Measurements from ENCODE around the gene XPO4. TPM values are rescaled to one million over a fixed set of nuclear protein-coding genes. Genes with fewer than 3 reads are reported as not detected.
A peak's percentile ranks its signal among the peaks of the same experiment; 100 is the strongest.
"Not testable (repeated sequence)": the region's sequence is repeated elsewhere in the genome, so short reads cannot be mapped to it uniquely, and the experiment has no call there.

The XPO4 gene
- total RNA-seq, 2 donors from 2014 or later, result 20.8 to 26.8 TPM

DNA sequence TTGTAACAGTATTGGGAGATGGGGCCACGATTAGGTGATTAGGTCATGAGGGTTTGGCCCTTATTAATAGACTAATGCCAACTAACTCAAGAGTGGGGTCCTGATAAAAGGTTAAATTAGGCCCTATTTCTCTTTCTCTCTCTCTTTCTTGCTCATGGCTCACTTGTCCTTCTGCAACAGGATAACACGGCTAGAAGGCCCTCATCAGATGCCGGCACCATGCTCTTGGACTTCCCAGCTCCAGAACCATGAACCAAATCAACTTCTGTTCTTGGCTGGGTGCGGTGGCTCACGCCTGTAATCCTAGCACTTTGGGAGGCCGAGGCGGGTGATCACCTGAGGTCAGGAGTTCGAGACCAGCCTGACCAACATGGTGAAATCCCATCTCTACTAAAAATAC is 28.1 kb downstream of the XPO4 start:
- ATAC-seq (replicated peaks in 1 of 2), result not testable (repeated sequence)
- peaks cover 34% of the 10 kb centered on the region for H3K4me1 Mint-ChIP-seq (ENCODE audit: low read depth)

GRCh38 chr13:20873348-20873747 is 29.2 kb downstream of the XPO4 start:
- Mint-ChIP-seq H3K27ac (no peak overlapping the region), H3K9me3 (peaks cover 4 to 7% of the 10 kb centered on the region in 2 donors), H3K36me3 (ENCODE audit: insufficient read depth in 2 of 2) (peaks cover 0 to 11% of the 10 kb centered on the region in 2 donors), H3K4me1 (ENCODE audit: low read depth) (peaks cover 27% of the 10 kb centered on the region), H3K27me3 (ENCODE audit: low read depth) (no peaks in the 10 kb centered on the region), H3K4me3 (no peak overlapping the region)
- ATAC-seq (replicated peaks in 1 of 2) (no peak), DNase-seq (no peak)

More for the DNA sequence above, 28.1 kb downstream of the XPO4 start:
- not testable (repeated sequence) for H3K27ac Mint-ChIP-seq; H3K27me3 Mint-ChIP-seq (ENCODE audit: low read depth); DNase-seq; H3K4me3 Mint-ChIP-seq; H3K9me3 Mint-ChIP-seq
- peaks cover 0 to 14% of the 10 kb centered on the region in 2 donors for H3K36me3 Mint-ChIP-seq (ENCODE audit: insufficient read depth in 2 of 2)

DNA sequence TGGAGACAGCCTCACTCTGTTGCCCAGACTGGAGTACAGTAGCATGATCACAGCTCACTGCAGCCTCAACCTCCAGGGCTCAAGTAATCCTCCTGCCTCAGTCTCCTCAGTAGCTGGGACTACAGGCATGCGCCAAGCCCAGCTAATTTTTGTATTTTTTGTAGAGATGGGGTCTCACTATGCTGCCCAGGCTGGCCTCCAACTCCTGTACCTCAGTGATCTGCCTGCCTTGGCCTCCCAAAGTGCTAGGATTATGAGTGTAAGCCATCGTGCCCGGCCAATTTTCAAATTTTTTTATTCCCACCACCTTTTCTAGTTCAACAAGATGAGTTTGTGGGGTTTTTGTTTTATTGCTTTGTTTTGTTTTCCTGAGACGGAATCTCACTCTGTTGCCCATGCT is 31.7 kb downstream of the XPO4 start:
- Mint-ChIP-seq H3K4me3 (no peak overlapping the region), H3K27ac (no peak overlapping the region), H3K4me1 (ENCODE audit: low read depth) (peaks cover 19% of the 10 kb centered on the region), H3K27me3 (ENCODE audit: low read depth) (no peaks in the 10 kb centered on the region), H3K9me3 (no peaks in the 10 kb centered on the region), H3K36me3 (ENCODE audit: insufficient read depth in 2 of 2) (peaks cover 0 to 4% of the 10 kb centered on the region in 2 donors)
- no peak for ATAC-seq (replicated peaks in 1 of 2)
- DNase-seq, result no peak

DNA sequence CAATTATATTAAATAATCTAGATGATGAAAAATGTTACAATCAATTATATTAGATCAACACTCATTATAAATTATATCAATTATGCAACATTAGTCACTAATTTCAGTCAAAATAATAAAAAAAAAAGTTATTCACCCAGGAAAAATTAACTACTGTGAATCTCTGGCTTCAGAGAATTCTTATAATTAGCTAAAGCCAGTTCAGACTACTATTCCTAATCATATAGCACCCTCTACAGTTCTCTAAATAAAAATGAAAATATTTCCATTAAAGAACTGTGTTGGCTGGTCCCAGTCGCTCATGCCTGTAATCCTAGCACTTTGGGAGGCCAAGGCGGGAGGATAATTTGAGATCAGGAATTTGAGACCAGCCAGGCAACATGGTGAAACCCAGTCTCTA is 33.0 kb downstream of the XPO4 start:
- no peak for ATAC-seq (replicated peaks in 1 of 2)
- Mint-ChIP-seq H3K9me3 (no peaks in the 10 kb centered on the region), H3K4me1 (ENCODE audit: low read depth) (peaks cover 19% of the 10 kb centered on the region), H3K27ac (no peak overlapping the region), H3K36me3 (ENCODE audit: insufficient read depth in 2 of 2) (peaks cover 0 to 4% of the 10 kb centered on the region in 2 donors), H3K27me3 (ENCODE audit: low read depth) (no peaks in the 10 kb centered on the region), H3K4me3 (no peak overlapping the region)
- DNase-seq, result no peak

- no peak for ATAC-seq (replicated peaks in 1 of 2)
- Mint-ChIP-seq H3K4me1 (ENCODE audit: low read depth) (peaks cover 18% of the 10 kb centered on the region), H3K4me3 (no peak overlapping the region), H3K9me3 (no peaks in the 10 kb centered on the region), H3K36me3 (ENCODE audit: insufficient read depth in 2 of 2) (peaks cover 0 to 4% of the 10 kb centered on the region in 2 donors), H3K27ac (no peak overlapping the region), H3K27me3 (ENCODE audit: low read depth) (no peaks in the 10 kb centered on the region)
- no peak for DNase-seq
These were observed 35.1 kb downstream of the XPO4 start for GRCh38 chr13:20867408-20867807.

DNA sequence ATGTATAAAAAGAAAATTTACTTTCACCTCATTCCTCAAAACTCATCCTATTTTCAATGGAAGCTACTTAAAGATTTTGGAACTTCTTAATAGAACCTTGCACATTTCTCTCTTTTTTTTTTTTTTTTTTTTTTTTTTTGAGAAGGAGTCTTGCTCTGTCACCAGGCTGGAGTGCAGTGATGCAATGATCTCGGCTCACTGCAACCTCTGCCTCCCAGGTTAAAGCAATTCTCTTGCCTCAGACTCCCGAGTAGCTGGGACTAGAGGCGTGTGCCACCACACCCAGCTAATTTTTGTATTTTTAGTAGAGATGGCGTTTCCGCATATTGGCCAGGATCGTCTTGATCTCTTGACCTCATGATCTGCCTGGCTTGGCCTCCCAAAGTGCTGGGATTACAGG is 40.9 kb downstream of the XPO4 start:
- H3K27me3 Mint-ChIP-seq (ENCODE audit: low read depth), result not testable (repeated sequence)

GRCh38 chr13:20860844-20861243 is 41.7 kb downstream of the XPO4 start:
- Mint-ChIP-seq H3K27ac (no peak overlapping the region), H3K9me3 (no peaks in the 10 kb centered on the region), H3K36me3 (ENCODE audit: insufficient read depth in 2 of 2) (peaks cover 2 to 11% of the 10 kb centered on the region in 2 donors), H3K27me3 (ENCODE audit: low read depth) (no peaks in the 10 kb centered on the region), H3K4me1 (ENCODE audit: low read depth) (peaks cover under 1% of the 10 kb centered on the region), H3K4me3 (no peak overlapping the region)
- no peak for ATAC-seq (replicated peaks in 1 of 2)
- no peak for DNase-seq

More for the DNA sequence above, 40.9 kb downstream of the XPO4 start:
- not testable (repeated sequence) for H3K9me3 Mint-ChIP-seq; ATAC-seq (replicated peaks in 1 of 2); H3K4me3 Mint-ChIP-seq; DNase-seq; H3K4me1 Mint-ChIP-seq (ENCODE audit: low read depth); H3K27ac Mint-ChIP-seq
- peaks cover 2 to 12% of the 10 kb centered on the region in 2 donors for H3K36me3 Mint-ChIP-seq (ENCODE audit: insufficient read depth in 2 of 2)

- no peaks in the 10 kb centered on the region for H3K4me1 Mint-ChIP-seq (ENCODE audit: low read depth)
- H3K9me3 Mint-ChIP-seq, result no peaks in the 10 kb centered on the region
- no peak overlapping the region for H3K4me3 Mint-ChIP-seq
- no peak overlapping the region for H3K27ac Mint-ChIP-seq
- no peaks in the 10 kb centered on the region for H3K27me3 Mint-ChIP-seq (ENCODE audit: low read depth)
- no peak for ATAC-seq (replicated peaks in 1 of 2)
- peaks cover 4 to 6% of the 10 kb centered on the region in 2 donors for H3K36me3 Mint-ChIP-seq (ENCODE audit: insufficient read depth in 2 of 2)
- DNase-seq, result no peak
These were observed 45.9 kb downstream of the XPO4 start for GRCh38 chr13:20856650-20857049.

GRCh38 chr13:20851844-20852402 is 50.6 kb downstream of the XPO4 start:
- Mint-ChIP-seq H3K27ac (no peak overlapping the region), H3K4me1 (ENCODE audit: low read depth) (no peaks in the 10 kb centered on the region), H3K27me3 (ENCODE audit: low read depth) (no peaks in the 10 kb centered on the region), H3K9me3 (no peaks in the 10 kb centered on the region), H3K36me3 (ENCODE audit: insufficient read depth in 2 of 2) (peaks cover 4 to 6% of the 10 kb centered on the region in 2 donors), H3K4me3 (no peak overlapping the region)
- no peak for DNase-seq
- no peak for ATAC-seq (replicated peaks in 1 of 2)

GRCh38 chr13:20848944-20849343 is 53.6 kb downstream of the XPO4 start:
- Mint-ChIP-seq H3K27ac (peak overlapping the region; percentile 37), H3K4me1 (ENCODE audit: low read depth) (no peaks in the 10 kb centered on the region), H3K27me3 (ENCODE audit: low read depth) (no peaks in the 10 kb centered on the region), H3K9me3 (no peaks in the 10 kb centered on the region), H3K4me3 (no peak overlapping the region), H3K36me3 (ENCODE audit: insufficient read depth in 2 of 2) (peaks cover under 1 to 3% of the 10 kb centered on the region in 2 donors)
- DNase-seq, result no peak
- no peak for ATAC-seq (replicated peaks in 1 of 2)

GRCh38 chr13:20848203-20848602 is 54.3 kb downstream of the XPO4 start:
- no peaks in the 10 kb centered on the region for H3K27me3 Mint-ChIP-seq (ENCODE audit: low read depth)
- H3K4me1 Mint-ChIP-seq (ENCODE audit: low read depth), result no peaks in the 10 kb centered on the region
- DNase-seq, result no peak
- H3K9me3 Mint-ChIP-seq, result no peaks in the 10 kb centered on the region
- H3K36me3 Mint-ChIP-seq (ENCODE audit: insufficient read depth in 2 of 2), result peaks cover 0 to 4% of the 10 kb centered on the region in 2 donors
- no peak for ATAC-seq (replicated peaks in 1 of 2)
- no peak overlapping the region for H3K4me3 Mint-ChIP-seq
- H3K27ac Mint-ChIP-seq, result no peak overlapping the region

DNA sequence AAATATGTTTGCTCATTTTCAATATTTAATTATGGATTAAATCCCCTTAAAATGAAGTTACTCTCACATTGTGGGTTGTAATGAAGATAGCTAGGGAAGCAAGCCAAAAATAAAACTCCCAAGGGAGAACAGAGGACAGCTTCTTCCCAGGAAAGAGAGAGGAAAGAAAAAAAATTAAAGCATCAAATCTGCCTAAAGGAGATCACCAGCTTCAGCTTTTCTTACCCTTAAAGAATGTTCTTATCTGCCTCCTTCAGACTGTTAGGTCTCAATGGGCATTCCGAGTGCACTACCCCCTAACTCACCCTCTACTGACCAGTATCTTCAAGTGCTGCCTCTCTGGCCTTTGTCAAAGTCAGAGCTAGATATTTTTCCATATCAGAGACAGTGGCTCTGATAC is 55.2 kb downstream of the XPO4 start:
- H3K9me3 Mint-ChIP-seq, result no peaks in the 10 kb centered on the region
- peaks cover 0 to 5% of the 10 kb centered on the region in 2 donors for H3K36me3 Mint-ChIP-seq (ENCODE audit: insufficient read depth in 2 of 2)
- no peaks in the 10 kb centered on the region for H3K27me3 Mint-ChIP-seq (ENCODE audit: low read depth)
- ATAC-seq (replicated peaks in 1 of 2), result no peak
- DNase-seq, result no peak
- no peaks in the 10 kb centered on the region for H3K4me1 Mint-ChIP-seq (ENCODE audit: low read depth)
- no peak overlapping the region for H3K27ac Mint-ChIP-seq
- no peak overlapping the region for H3K4me3 Mint-ChIP-seq

DNA sequence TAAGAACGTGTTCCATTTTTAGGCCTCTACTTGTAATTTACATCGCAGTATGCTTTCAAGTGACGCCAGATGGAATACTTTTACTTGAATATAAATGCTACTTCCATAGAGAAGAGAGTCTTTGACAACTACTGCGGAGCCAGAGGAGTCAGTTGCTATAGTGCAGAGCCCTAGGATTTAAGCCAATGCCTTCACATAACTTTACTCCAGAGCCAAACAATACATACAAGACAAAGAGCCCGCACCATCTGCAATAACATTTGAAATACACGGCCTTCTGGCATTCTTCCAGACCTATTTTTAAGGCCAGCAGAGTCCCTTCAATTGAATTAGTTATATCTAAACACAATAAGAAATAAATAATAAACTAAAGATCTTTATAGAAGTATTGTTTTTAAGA is 59.4 kb downstream of the XPO4 start:
- H3K4me3 Mint-ChIP-seq, result no peak overlapping the region
- no peaks in the 10 kb centered on the region for H3K4me1 Mint-ChIP-seq (ENCODE audit: low read depth)
- peaks cover 0 to 19% of the 10 kb centered on the region in 2 donors for H3K36me3 Mint-ChIP-seq (ENCODE audit: insufficient read depth in 2 of 2)
- no peaks in the 10 kb centered on the region for H3K27me3 Mint-ChIP-seq (ENCODE audit: low read depth)
- no peak overlapping the region for H3K27ac Mint-ChIP-seq
- no peak for DNase-seq
- no peaks in the 10 kb centered on the region for H3K9me3 Mint-ChIP-seq
- ATAC-seq (replicated peaks in 1 of 2), result no peak

- DNase-seq (no peak), ATAC-seq (replicated peaks in 1 of 2) (no peak)
- no peaks in the 10 kb centered on the region for H3K27me3 Mint-ChIP-seq (ENCODE audit: low read depth)
- H3K27ac Mint-ChIP-seq, result no peak overlapping the region
- H3K4me3 Mint-ChIP-seq, result no peak overlapping the region
- H3K9me3 Mint-ChIP-seq, result no peaks in the 10 kb centered on the region
- no peaks in the 10 kb centered on the region for H3K4me1 Mint-ChIP-seq (ENCODE audit: low read depth)
- peaks cover 2 to 29% of the 10 kb centered on the region in 2 donors for H3K36me3 Mint-ChIP-seq (ENCODE audit: insufficient read depth in 2 of 2)
These were observed 62.0 kb downstream of the XPO4 start for GRCh38 chr13:20840568-20840967.

Measured in activated T-cell treated with anti-CD3 and anti-CD28 coated beads, Interleukin-2, amount 50 U/mL, for 72 hours (primary cell).